Activated CD4-positive, alpha-beta T cell treated with anti-CD3 and anti-CD28 coated beads for 1 hour (primary cell): ENCODE results near the gene IQGAP2.
A peak's percentile ranks its signal among the peaks of the same experiment; 100 is the strongest.

Experiments used
- DNase-seq: peaks from one replicate; pipeline ENCODE4 v3.0.0-alpha.2; 2020

Gene IQGAP2

DNA sequence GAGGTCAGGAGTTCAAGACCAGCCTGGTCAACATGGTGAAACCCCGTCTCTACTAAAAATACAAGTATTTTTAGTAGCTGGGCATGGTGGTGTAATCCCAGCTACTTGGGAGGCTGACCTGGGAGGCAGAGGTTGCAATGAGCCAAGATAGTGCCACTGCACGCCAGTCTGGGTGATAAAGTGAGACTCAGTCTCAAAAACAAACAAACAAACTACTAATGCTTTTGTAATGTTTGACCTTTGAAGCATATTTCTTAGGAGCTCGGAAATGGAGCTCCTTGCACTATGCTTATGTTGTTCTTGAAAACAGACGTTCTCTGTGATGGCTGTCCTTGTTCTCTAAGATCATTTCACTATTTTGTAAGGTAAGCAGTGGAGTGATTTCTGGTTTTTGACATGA lies 214.1 kb downstream of the IQGAP2 start:
- no peak for DNase-seq

GRCh38 chr5:76617675-76618074 lies 214.6 kb downstream of the IQGAP2 start:
- no peak for DNase-seq

GRCh38 chr5:76620166-76620565 lies 217.1 kb downstream of the IQGAP2 start:
- DNase-seq = no peak

GRCh38 chr5:76622076-76622475 lies 219.0 kb downstream of the IQGAP2 start:
- no peak for DNase-seq

DNA sequence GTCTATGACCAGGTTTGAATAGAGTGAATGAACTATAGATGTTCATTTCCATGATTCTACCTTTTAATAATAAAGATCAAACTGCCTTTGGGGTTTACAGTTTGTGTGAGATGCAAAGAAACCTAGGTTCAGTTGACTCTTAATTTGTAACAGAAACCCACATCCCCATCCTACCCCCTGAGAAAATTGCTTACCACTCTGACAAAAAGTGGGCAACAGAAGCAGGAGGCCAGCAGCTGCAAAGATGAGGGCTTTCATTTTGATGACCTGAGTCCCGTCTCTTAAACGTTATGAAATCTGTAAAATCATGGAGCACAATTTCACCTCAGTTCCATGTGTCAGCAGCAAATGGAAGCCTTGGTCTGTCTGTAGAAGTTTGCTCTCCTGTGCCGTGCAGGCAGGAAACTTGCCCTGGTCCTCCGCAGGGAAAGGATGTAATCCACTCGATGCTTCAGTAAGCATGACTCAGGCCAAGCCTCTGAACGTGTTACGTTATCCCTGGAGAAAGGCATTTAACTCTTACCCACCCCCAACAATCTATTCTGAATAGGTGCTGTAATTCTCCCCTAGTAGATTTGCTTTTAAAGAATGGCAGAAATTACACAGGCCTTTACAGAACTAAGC lies 220.0 kb downstream of the IQGAP2 start, which contains the start of gene F2RL2:
F2RL2 (minus strand) TSS at position 431 of the 624 bp plus-strand sequence; CDS start at position 258, 173 bp downstream.
- DNase-seq = no peak

- DNase-seq = no peak
These were observed 222.2 kb downstream of the IQGAP2 start for GRCh38 chr5:76625087-76625815.

GRCh38 chr5:76626738-76627137 lies 223.7 kb downstream of the IQGAP2 start:
- DNase-seq = no peak

GRCh38 chr5:76634661-76635060 lies 231.6 kb downstream of the IQGAP2 start:
- DNase-seq = no peak

DNA sequence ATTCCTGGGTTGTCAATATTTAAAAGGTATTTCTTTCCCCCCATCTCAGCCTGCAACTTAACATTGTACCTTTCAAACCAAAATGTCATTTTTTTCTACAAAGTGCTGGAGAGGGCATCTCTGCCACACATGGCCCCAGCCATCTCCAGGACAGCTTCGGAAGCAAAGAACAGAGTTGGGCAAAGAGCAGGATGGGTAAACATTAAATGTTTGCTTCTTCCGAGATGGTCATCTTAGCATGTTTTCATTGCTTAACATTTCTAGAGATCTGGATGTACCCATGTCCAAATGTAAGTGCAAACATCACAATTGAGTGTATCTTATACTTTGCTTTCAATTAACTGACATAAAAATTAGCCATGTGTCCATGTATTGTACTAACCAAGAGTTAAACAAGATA lies 234.4 kb downstream of the IQGAP2 start:
- DNase-seq = no peak

DNA sequence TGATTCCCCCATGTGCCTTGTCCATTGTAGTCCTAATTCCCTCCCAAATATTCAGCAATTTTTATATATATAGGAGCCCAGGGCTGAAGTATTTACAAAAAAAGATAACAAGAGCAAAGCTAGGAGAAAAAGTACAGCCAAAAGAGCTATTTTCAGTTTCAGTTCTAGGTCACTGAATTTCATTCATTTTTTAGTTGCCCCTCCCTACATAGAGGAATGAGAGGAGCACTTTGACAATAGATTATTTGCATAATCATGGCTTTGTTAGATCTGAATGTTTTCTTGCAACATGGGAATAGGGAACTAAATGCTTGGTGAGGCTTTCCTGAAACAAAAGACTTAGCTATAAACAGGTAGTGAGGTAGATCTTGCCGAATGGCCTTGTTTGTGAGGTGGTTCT lies 235.4 kb downstream of the IQGAP2 start:
- DNase-seq = no peak

GRCh38 chr5:76641514-76642120 lies 238.5 kb downstream of the IQGAP2 start:
- DNase-seq = peak; percentile 30

DNA sequence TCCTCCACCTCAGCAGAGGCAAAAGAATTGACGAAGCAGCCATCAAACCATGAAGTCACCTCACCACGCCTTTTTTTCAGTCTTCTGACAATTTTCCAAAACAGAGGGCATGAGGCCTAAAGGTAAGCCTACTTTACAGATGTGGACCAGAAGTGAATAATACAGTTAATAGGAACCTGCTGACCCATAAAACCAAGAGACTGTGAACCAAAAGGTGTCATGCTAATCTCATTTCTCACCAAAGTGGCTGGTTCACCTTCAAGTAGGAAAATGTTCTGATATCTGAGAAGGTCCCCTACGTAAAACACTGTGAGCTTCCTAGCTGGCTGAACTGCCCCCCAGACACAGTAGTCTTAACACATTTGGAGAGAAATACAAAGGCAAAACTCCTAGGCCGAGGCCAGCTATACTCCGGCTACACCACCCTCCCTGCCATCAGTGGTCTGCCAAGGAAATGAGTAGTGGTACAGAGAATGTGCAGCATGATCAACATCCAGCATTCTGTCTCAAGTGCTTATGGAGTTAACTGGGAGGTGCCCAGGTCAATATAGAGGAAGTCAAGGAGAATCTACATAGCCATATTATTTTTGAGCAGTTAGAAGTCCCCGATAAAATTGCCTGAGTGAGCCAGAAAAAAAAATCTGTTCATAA lies 239.4 kb downstream of the IQGAP2 start:
- no peak for DNase-seq

DNA sequence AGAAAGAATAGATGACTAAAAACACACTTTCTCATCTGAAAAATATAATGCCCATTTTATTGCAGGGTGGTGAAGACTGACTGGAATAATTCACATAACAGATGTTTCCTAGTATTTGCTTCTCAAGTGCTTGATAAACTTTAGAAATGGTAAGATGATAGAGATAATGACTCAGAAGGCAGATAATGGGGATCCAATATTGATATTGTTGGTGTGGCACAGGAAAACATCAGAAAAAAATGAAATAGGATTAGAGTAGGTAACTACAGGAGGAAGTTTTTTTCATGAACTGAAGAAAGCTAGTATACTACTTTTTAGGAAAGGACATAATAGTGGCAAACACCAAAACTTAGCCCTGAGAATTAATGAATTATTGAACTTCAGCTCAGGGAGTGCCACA lies 240.3 kb downstream of the IQGAP2 start:
- no peak for DNase-seq

DNA sequence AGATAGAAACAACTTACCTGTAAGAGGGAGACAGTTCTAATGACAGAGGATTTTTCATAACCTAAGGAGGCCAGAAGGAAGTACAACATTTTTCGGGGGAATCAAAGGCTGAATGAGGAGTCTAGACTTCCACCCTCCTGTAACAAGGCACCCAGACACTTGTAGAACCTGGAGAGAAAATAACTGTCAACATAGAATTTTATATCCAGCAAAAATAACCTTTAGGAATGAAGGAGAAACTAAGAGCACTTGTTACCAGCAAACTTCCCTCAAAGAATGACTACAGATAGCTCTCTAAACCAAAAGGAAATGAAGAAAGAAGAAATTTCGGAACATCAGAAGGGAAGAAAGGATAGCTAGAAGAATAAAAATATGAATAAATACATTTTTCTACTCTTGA lies 246.1 kb downstream of the IQGAP2 start:
- DNase-seq = no peak

- DNase-seq = no peak
These were observed 249.8 kb downstream of the IQGAP2 start for GRCh38 chr5:76652809-76653414.

GRCh38 chr5:76657091-76657490 lies 254.0 kb downstream of the IQGAP2 start:
- DNase-seq = no peak

GRCh38 chr5:76657683-76658311 lies 254.7 kb downstream of the IQGAP2 start:
- DNase-seq = no peak

GRCh38 chr5:76660360-76660759 lies 257.3 kb downstream of the IQGAP2 start:
- DNase-seq = no peak

GRCh38 chr5:76662521-76662920 lies 259.4 kb downstream of the IQGAP2 start:
- no peak for DNase-seq

DNA sequence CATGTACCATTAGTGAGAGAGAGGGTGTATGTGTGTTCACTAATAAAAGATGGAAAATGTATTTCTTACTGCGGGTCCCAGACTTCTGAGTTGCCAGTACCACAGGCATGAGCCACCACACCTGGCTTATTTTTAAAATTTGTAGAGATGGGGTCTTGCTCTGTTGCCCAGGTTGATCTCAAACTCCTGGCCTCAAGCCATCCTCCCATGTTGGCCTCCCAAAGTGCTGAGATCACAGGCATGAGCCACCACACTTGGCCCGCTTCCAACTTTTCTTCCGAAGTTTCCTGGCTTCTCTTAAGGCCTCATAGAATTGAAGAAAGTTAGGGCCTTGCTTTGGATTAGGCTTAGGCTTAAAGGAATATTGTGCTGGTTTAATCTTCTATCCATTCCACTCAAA lies 260.5 kb downstream of the IQGAP2 start:
- no peak for DNase-seq

- DNase-seq = no peak
These were observed 261.0 kb downstream of the IQGAP2 start for GRCh38 chr5:76664079-76664478.

DNA sequence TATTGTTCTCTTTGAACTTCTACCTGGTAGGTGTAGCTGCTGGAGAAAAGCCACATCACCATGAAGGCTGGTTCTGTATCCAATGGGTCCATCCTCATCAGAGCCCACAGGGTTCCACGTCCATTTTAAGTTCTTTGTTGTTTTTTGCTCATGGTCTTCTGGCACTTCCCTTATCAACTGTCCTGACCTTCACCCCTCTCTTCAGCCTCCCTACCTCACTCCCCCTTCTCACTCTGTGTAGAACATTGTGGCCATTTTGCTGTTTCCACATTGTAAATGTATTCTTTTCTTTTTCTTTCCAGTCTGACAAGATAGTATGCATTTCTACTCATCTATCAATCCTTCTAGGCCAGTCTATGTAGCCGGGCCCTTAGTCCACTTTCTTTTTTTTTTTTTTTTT lies 264.4 kb downstream of the IQGAP2 start:
- DNase-seq = no peak

- DNase-seq = no peak
These were observed 266.2 kb downstream of the IQGAP2 start for GRCh38 chr5:76669245-76669644.
